Measurements from ENCODE around the gene B3GNT9. TPM values are rescaled to one million over a fixed set of nuclear protein-coding genes. Genes with fewer than 3 reads are reported as not detected.

The B3GNT9 gene
- total and polyA plus RNA-seq, 2 of the 8 experiments (the other 6 are each of a cell fraction or from before 2014, with no cell fraction given): 3.5 to 9.0 TPM

- TF ChIP-seq SAP30 (IDR thresholded peaks at IDR 0.05; ENCODE audit: insufficient read depth, insufficient replicate concordance, low read length): no peak
Measured at GRCh38 chr16:67167588-67167987, 16.8 kb upstream of the B3GNT9 start (continued).
